Stimulated activated CD4-positive, alpha-beta T cell treated with anti-CD3 and anti-CD28 coated beads, TNF-alpha, amount 100 ng/mL, for 24 hours (primary cell): Measurements from ENCODE around the gene MUSTN1.

ENCODE experiments used
- DNase-seq, 3 experiments: peaks; one replicate each; pipeline ENCODE4 v3.0.0-alpha.2; 2020; ENCODE audit warnings: low read depth in 3 of 3

The MUSTN1 gene

DNA sequence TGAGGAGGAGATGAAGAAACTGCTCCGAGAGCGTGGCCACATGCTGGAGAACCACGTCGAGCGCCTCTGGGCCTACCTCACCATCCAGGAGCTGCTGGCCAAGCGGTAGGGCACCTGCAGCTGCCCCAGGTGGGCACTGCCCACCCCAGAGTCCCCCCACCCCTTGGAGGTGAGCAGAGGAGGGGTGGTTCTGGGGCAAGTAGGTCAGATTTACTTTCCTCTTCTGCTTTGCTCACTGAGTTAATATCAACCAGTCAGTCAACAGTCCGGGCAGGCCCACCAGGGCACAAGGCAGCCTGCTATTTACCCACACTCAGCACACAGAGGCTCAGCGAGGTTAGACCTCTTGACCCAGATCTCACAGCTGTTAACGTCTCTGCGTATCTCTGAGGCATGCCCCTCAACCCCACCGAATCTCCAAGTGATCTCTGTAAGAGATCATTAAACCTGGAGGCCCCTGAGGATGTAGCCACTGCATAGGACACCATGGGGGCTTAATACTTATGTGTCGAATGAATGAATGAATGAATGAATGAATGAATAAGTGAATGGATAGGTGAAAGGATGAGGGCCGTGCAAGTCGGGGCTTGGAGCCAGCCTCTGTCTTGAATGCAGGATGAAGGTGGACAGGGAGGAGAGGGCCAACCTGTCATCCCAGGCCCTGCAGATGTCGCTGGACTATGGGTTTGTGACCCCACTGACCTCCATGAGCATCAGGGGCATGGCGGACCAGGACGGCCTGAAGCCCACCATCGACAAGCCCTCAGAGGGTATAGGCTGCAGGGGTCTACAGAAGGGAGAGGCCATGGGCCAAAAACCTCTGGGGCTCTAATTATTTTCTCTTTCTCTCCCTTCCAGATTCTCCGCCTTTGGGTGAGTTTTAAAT lies 48.2 kb downstream of the MUSTN1 start:
- no peak for DNase-seq

DNA sequence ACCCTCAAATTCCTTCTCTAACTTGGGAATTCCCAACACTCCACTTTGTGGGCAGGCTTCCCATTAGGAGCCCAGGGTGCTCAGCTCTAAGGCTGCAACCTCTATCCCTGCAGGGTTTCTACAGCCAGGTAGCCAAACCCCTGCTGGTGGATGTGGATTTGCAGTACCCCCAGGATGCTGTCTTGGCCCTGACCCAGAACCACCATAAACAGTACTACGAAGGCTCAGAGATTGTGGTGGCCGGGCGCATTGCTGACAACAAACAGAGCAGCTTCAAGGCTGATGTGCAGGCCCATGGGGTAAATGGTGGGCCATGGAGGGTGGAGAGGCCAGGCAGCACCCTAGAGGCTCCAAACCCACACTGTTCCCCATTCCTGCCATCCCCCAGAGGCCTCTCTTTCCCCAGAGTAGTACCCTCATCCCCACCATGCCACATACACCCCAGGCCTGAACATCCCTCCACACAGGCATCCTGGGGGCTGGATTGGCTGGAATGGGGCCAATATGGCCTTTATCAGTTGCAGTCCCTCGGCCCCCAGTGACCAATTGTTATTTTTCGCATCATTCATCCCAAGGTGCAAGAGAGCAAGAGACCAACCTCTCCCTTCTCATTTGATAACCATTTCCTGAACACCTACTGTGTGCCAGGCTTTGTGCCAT lies 49.8 kb downstream of the MUSTN1 start:
- no peak for DNase-seq

DNA sequence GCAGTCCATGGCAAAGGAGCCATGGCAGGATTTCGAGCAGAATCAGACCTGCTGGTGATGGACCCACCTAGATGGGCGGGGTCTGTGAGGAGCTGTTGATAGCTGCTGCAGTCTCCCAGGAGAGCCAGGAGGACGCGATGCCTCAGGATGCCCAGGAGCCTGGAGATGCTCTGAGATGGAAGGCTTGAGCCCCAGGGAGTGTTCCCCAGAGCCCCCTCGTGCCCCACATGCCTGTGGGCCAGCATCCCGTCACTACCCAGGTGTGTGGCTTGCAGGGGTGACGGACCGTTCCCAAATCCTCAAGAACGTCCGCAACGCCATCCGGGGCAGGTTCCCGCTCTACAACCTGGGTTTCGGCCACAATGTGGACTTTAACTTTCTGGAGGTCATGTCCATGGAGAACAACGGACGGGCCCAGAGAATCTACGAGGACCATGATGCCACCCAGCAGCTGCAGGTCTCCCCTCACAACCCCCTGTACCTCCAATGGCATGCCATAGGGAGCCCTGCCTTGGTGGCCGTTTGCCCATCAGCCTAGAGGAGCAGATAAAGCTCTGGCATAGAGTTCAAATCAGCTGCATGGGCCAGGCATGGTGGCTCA lies 50.7 kb downstream of the MUSTN1 start:
- DNase-seq: no peak

DNA sequence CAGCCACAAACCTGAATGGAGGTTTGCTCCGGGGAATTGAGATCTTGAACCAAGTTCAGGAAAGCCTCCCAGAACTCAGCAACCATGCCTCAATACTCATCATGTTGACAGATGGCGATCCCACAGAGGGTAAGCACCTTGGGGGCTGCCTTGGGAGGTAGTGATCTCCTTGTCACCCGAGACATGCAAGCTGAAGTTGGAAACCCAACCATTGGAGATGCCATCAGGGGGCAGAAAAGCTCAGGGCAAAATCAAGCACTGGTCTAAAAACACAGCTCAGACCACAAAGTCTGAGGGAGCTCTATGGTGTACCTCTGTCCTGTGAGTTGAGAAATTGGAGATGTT lies 51.6 kb downstream of the MUSTN1 start:
- no peak for DNase-seq
